GM13976 (cell line): ENCODE results near the gene TMC3.

ENCODE experiments used
- DNase-seq: peaks from one replicate; pipeline ENCODE4 v3.0.0; 2012; ENCODE audit warnings: low spot score
- in situ Hi-C: fragments of 300-500 bp; cut with MboI; formaldehyde crosslinking; loops from one replicate; pipeline ENCODE4 v1.12.0; 2022; ENCODE audit warnings: low sequenced_read_pairs, mixed read lengths, inconsistent platforms; ENCODE audit not compliant: unreplicated experiment
- TF ChIP-seq, protein P1 (sequence below): IDR thresholded peaks from 2 replicates; pipeline ENCODE4 v1.5.1; 2012; ENCODE audit warnings: borderline replicate concordance, mild to moderate bottlenecking; ENCODE audit not compliant: insufficient read depth; ENCODE audit errors: extremely low read depth, missing control alignments, control extremely low read depth

TMC3 gene

DNA sequence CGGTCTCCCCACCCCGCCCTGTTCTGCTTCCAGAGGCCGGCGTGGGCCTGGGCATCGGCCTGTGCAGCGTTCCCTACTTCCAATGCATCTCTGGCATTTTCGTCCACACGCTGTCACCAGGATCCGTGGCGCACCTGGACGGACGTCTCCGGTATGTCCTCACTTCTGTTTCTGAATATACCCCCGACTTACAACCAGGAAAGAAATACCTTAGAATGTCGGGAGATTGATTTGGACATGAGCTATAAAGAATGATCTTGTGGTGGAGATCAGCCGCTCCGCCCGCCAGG is 91.5 kb downstream of the TMC3 start:
- DNase-seq = no peak
- TF ChIP-seq, protein P1, sequence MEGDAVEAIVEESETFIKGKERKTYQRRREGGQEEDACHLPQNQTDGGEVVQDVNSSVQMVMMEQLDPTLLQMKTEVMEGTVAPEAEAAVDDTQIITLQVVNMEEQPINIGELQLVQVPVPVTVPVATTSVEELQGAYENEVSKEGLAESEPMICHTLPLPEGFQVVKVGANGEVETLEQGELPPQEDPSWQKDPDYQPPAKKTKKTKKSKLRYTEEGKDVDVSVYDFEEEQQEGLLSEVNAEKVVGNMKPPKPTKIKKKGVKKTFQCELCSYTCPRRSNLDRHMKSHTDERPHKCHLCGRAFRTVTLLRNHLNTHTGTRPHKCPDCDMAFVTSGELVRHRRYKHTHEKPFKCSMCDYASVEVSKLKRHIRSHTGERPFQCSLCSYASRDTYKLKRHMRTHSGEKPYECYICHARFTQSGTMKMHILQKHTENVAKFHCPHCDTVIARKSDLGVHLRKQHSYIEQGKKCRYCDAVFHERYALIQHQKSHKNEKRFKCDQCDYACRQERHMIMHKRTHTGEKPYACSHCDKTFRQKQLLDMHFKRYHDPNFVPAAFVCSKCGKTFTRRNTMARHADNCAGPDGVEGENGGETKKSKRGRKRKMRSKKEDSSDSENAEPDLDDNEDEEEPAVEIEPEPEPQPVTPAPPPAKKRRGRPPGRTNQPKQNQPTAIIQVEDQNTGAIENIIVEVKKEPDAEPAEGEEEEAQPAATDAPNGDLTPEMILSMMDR = no peak
- in situ Hi-C loops = loop anchor here (10.0 kb wide), 1 partner anchor 52 kb away; no protein-coding TSS in a partner anchor

DNA sequence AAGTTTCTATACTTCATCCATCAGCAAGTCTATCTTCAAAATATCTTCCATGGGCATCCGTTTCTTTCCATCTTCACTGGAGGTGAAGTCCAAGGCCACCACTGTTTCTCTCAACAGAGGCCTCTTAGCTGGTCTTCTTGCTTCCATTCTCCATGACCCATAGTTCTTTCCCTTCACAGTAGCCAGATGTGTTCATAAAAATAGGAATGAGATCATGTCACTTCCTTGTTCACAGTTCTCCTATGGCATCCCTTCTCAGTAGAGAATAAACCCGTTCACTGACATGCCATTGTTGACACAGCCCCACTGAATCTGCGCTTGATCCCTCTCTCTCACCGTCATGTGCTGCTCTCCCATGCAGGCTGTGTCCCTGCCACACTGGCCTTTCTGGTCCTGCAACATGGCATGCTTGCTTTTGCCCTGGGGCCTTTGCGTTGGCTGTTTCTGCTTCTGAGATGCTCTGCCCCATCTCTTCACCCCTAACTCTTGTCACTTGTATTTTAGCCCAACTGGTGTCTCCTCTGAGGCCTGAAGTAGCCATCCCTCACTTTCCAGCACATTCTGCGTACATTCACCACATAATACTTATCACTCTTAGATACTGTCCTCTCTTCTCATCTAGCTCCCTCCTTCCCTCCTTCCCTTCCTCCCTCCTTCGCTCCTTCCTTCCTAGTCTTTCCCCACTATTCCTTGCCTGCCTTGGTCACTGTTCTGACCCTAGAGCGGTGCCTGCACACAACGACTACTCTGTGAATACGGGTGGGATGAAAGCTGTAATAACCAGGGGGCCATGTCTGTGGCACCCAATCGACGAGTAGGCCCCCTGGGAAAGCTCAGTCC is 92.0 kb downstream of the TMC3 start:
- DNase-seq = no peak
- in situ Hi-C loops = loop anchor here (10.0 kb wide), 1 partner anchor 53 kb away; no protein-coding TSS in a partner anchor
- TF ChIP-seq, protein P1 = no peak

DNA sequence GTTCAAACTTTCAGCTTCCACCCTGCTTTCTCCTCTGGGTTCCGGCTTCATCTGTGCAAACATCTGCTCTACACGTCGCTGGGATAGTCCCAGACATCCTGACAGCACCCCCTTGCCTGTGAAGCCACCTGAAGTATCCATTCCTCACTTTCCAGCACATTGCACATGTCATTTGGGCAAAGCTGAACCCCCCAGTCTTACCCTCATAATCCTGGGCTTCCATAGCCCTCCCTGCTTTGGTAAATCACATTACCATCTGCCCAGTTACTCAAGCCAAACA is 92.6 kb downstream of the TMC3 start:
- in situ Hi-C loops = loop anchor here (10.0 kb wide), 1 partner anchor 53 kb away; no protein-coding TSS in a partner anchor
- TF ChIP-seq, protein P1 = no peak

More for the DNA sequence above, 92.6 kb downstream of the TMC3 start:
- no peak for DNase-seq
